ENCODE results near the gene CHCHD4.
"Not testable (repeated sequence)": the region's sequence is repeated elsewhere in the genome, so short reads cannot be mapped to it uniquely, and the experiment has no call there.

CHCHD4 gene

GRCh38 chr3:14118400-14119381 lies 6.0 kb downstream of the CHCHD4 start:
- DNase-seq = no peak

GRCh38 chr3:14117468-14118399 lies 6.9 kb downstream of the CHCHD4 start:
- DNase-seq = no peak

- no peak for DNase-seq
Observed at GRCh38 chr3:14113965-14114635, 10.6 kb downstream of the CHCHD4 start.

GRCh38 chr3:14110699-14111098 lies 14.0 kb downstream of the CHCHD4 start:
- no peak for DNase-seq

- not testable (repeated sequence) for DNase-seq
Observed at GRCh38 chr3:14109821-14110220, 14.8 kb downstream of the CHCHD4 start.

- DNase-seq = no peak
Observed at GRCh38 chr3:14097616-14098391, 26.9 kb downstream of the CHCHD4 start.

GRCh38 chr3:14096742-14097141 lies 27.9 kb downstream of the CHCHD4 start:
- no peak for DNase-seq

GRCh38 chr3:14093831-14094230 lies 30.8 kb downstream of the CHCHD4 start:
- no peak for DNase-seq

GRCh38 chr3:14092464-14092863 lies 32.2 kb downstream of the CHCHD4 start:
- no peak for DNase-seq

- DNase-seq = not testable (repeated sequence)
Observed at GRCh38 chr3:14091959-14092358, 32.7 kb downstream of the CHCHD4 start.

GRCh38 chr3:14087461-14087860 lies 37.2 kb downstream of the CHCHD4 start:
- not testable (repeated sequence) for DNase-seq

GRCh38 chr3:14082108-14082657 lies 42.5 kb downstream of the CHCHD4 start:
- no peak for DNase-seq

- DNase-seq = no peak
Observed at GRCh38 chr3:14077310-14077709, 47.4 kb downstream of the CHCHD4 start.

GRCh38 chr3:14075233-14075632 lies 49.4 kb downstream of the CHCHD4 start:
- not testable (repeated sequence) for DNase-seq

GRCh38 chr3:14064910-14065309 lies 59.8 kb downstream of the CHCHD4 start:
- DNase-seq = no peak

- no peak for DNase-seq
Observed at GRCh38 chr3:14063152-14063551, 61.5 kb downstream of the CHCHD4 start.
